ENCODE data around the gene ABCC10.
A peak's percentile ranks its signal among the peaks of the same experiment; 100 is the strongest.
"Not testable (repeated sequence)": the region's sequence is repeated elsewhere in the genome, so short reads cannot be mapped to it uniquely, and the experiment has no call there.

ABCC10 gene

DNA sequence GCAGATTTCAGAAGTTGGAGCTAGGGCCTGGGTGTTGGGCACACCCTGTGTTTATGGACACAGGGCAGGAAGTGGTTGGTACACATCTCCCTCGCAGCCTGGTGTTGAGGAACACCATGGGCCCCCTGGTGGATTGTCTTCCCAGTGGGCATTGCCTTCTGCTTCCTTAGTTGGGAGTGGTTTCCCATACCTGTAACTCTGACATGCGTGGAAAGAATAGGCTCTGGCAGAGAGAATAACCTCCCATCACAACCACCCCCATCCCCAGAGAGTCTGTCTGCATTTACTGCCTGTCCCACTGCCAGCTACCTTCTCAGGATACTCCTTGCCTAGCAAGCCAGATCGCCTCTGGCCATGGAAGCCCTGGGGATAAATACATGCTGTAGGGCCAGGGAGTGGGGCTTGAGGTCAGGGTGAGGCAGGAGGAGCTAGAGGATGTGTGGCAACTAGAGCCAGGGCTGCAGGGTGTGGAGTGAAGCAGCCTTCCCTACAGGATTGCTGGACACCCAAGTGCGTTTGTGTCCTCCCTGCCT lies 68.1 kb downstream of the ABCC10 start:
- DNase-seq = no peak

DNA sequence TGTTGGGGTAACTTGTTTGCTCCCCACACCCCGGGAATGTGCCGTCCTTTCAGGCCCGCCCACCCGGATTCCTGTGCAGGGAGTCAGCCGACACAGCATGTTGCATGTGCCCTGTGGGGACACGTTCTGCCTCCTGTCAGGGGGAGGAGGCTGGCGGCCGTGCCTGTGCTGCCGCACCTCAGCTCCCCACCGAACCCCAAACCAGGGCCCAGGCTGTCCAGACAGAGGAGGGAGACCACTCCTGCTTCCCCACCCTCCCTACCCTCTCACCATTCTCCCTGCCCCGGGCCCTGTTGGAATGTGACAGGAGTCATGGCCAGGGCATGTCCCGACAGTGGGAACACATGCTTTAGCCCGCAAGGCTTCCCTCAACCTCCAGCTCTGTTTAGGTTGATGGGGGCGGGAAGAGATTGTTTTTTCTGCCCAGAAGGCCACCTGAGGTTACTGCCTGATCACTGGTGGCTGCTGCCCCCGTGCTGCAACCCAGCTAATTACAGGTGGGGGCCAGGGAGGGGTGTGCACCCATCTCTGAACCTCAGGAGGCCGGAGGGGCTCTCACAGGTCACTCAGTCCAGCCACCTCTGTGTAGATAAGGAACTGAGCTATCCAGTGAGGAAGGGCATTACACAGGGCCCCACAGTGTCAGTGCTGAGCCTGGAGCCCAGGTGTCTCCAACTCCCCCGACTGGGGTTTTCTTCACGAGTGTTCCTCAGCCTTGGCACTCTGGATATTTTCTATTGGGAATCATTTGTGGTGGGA lies 69.2 kb downstream of the ABCC10 start:
- DNase-seq = peak in 14 of 51 donors; percentile 10 to 66 (median 25)

DNA sequence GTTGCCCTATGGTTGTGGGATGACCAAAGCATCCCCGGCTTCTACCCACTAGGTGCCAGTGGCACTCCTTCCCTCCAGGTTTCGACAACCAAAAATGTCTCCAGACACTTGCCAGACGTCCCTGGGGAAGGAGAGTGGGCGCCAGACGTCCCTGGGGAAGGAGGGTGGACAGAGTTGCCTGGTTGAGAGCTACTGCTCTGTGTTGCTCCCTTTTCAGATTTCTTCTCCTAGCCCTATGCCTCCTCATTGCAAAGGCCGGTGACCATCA lies 69.7 kb downstream of the ABCC10 start:
- no peak for DNase-seq

DNA sequence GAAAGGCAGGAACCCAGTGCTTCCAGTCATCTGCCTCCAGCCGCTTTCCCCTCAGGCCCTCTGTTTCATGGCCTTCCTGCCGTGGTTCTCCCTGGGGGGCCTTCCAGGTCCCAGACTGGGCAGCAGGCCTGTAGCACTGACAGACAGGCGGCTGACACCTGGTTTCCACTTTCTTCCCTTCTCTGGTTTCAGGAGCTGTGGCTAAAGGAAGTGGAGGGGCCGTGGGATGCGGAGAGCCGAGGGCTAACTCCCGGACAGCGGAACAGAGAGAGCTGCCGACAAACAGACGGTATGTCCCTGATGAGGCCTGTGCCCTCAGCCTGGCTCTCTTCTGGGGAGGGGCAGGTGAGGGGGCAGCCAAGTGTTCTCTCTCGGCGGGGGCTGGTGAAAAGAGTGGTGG lies 70.3 kb downstream of the ABCC10 start:
- no peak for DNase-seq

DNA sequence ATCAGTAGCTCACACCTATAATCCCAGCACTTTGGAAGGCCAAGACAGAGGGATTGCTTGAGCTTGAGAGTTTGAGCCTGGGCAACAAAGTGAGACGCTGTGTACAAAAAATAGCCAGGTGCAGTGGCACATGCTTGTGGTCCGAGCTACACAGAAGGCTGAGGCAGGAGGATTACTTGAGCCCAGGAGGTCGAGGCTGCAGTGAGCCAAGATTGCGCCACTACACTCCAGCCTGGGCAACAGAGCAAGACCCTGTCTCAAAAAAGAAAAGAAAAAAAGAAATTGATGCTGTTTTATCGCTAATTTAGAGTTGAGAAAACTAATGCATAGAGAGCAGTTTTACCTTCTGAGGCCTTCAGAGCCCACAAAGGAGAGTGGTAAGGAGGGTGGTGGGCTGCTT lies 71.0 kb downstream of the ABCC10 start:
- not testable (repeated sequence) for DNase-seq

DNA sequence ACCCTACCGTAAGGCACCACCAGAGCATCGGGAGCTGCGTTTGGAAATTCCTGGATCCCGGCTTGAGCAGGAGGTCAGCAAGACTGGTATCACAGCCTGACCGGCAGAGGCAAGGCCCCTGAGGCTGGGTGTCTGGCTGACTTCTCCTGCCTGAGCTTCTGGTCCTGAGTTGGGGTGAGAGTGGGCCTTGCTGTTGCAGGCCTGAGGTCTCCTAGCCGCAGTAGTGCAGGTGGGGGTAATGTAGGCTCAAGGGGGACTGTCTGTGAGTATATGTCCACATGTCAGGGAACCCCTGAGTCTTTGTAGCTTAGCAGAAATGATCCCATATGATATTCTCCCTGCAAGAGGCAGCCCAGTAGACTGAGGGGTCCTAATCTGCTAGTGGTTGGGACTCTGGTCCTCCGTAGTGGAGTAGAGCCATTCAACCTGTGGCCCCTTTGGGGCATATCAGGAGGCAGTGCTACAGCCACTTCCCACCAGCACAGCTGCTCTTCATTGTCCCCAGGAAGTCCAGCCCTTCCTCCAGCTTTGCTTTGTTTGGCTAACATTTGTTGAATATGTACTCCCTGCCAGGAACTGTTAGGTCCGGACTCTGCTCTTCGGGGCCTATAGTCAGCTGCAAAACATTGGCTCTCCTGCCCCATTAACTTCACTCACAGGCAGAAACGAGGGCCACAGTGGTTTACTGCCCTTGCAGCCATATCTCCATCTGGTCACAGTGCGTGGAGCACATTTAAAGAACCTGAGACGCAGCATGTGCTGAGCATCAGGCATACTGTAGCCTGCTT lies 71.9 kb downstream of the ABCC10 start:
- no peak for DNase-seq

All from hypothalamus (tissue), 51 donors.